Heart left ventricle (tissue), 16 donors: ENCODE results near the gene ZBTB12. TPM values are rescaled to one million over a fixed set of nuclear protein-coding genes. Genes with fewer than 3 reads are reported as not detected.

Source experiments
- ATAC-seq, 4 donors: fragments of 200-7000 bp; cut with Tn5 transposase; one replicate each; pipeline ENCODE4 v1.9.1; 2020 to 2022; ENCODE audit warnings: moderate library complexity in 4 of 4, mild to moderate bottlenecking in 3 of 4, moderate number of reproducible peaks in 1 of 4
- DNase-seq, 5 donors: peaks; one replicate each; pipeline ENCODE4 v3.0.0-alpha.2; 2020
- H3K27ac ChIP-seq, 12 donors: fragments of 200-600 bp; sonication (generic) in 4 of 12; one replicate each; pipeline versions ENCODE4 v1.5.0 to v1.8.0; 2016 to 2022; ENCODE audit warnings: mild to moderate bottlenecking in 2 of 12
- H3K27me3 ChIP-seq, 9 donors: fragments of 200-600 bp; sonication (generic) in 2 of 9; one replicate each; pipeline versions ENCODE4 v1.5.1 to v1.8.0; 2016 to 2022; ENCODE audit warnings: mild to moderate bottlenecking in 3 of 9
- H3K36me3 ChIP-seq, 9 donors: fragments of 200-600 bp; sonication (generic) in 2 of 9; one replicate each; pipeline versions ENCODE4 v1.5.0 to v1.8.0; 2018 to 2022; ENCODE audit warnings: mild to moderate bottlenecking in 2 of 9
- H3K4me1 ChIP-seq, 12 donors: fragments of 200-600 bp; sonication (generic) in 4 of 12; one replicate each; pipeline versions ENCODE4 v1.5.0 to v1.8.0; 2016 to 2022; ENCODE audit warnings: mild to moderate bottlenecking in 3 of 12
- H3K4me3 ChIP-seq, 12 donors: fragments of 200-600 bp; sonication (generic) in 4 of 12; one replicate each; pipeline versions ENCODE4 v1.5.0 to v1.8.0; 2017 to 2022; ENCODE audit warnings: mild to moderate bottlenecking in 9 of 12, moderate library complexity in 4 of 12
- H3K9me3 ChIP-seq, 12 donors: fragments of 200-600 bp; sonication (generic) in 4 of 12; one replicate each; pipeline versions ENCODE4 v1.5.0 to v1.8.0; 2016 to 2022; ENCODE audit warnings: mild to moderate bottlenecking in 1 of 12
- POLR2A ChIP-seq, 2 donors: fragments of 450-650 bp; IDR thresholded peaks; one replicate each; pipeline ENCODE4 v1.6.1; 2017; ENCODE audit warnings: antibody characterized with exemption in 2 of 2, mild to moderate bottlenecking in 2 of 2, moderate library complexity in 2 of 2
- WGBS, 4 donors: extraction: QIAGEN DNeasy Blood & Tissue Kit in 2 of 4; methylation state at CpG; one replicate each; pipeline versions ENCODE4 v1.1.5 to v1.1.7; 2013 to 2018; 5-methylcytosine and 5-hydroxymethylcytosine counted together
- intact Hi-C, 10 donors: fragments of 100-400 bp; cut with DNase I; formaldehyde crosslinking; loops; one replicate each; pipeline versions ENCODE4 v1.11.1 to v1.14.2; 2022
- polyA plus RNA-seq, 2 donors: library from polyadenylated mRNA; stranded (reverse); fragments of 200-250 nt; gene quantifications; one replicate each; pipeline ENCODE4 v1.2.3, GENCODE V29; 2013
- total RNA-seq, 9 donors: library from RNA; depleted of rRNA in 2 of 9; stranded (reverse); fragments of >200 nt in 2 of 9; fragmentation: NEBNext Ultra II Directional in 3 of 9; extraction: Animal tissue kit (Norgen Biotek cat#: 25700) in 3 of 9; gene quantifications; one replicate each; pipeline versions ENCODE4 v1.1.0 to v1.2.4, GENCODE V29; 2016 to 2023
- TF ChIP-seq, protein P1 (sequence below), 12 donors: fragments of 200-600 bp; sonication (generic) in 4 of 12; IDR thresholded peaks; one replicate each; pipeline versions ENCODE4 v1.5.0 to v1.8.0; 2018 to 2022; ENCODE audit warnings: antibody characterized with exemption in 12 of 12, mild to moderate bottlenecking in 5 of 12
- donor health status: ischemic (EF 13 %, LVEDD 7.1; RV severe dilation, severe dysfunction).
- donor health status: healthy with polysubstance abuse.
- donor health status: DM: no; HTN: yes; CAD: no.
- donor health status: DM: no; HTN: no; CAD: no.
- donor health status: ischemic (EF 25% LVEDD 6.9; RV normal size, moderate dysfunction).
- donor health status: ischemic (EF 25% LVEDD 5.7; RV mildly dilated, moderate dysfunction).
- donor health status: healthy.
- donor health status: DM: yes; HTN: yes; CAD: no.
- donor health status: ischemic (EF 35%, LVEDD 5.7; RV mildly dilated, moderate dysfunction).
- donor health status: nonischemic (EF 11% LVEDD 7.7; RV severe dilation, severe dysfunction).
- donor health status: DM: yes; HTN: yes; CAD: no.
- donor health status: PGD.
- donor health status: ischemic (EF 29% LVEDD 5.4; RV normal size, mild dysfunction).
- donor health status: nonischemic (EF 23%, LVEDD 6.1; RV moderate dilation, normal function).

The ZBTB12 gene
- total and polyA plus RNA-seq, 11 donors: 0.99 to 4.3 (median 2.3) TPM

DNA sequence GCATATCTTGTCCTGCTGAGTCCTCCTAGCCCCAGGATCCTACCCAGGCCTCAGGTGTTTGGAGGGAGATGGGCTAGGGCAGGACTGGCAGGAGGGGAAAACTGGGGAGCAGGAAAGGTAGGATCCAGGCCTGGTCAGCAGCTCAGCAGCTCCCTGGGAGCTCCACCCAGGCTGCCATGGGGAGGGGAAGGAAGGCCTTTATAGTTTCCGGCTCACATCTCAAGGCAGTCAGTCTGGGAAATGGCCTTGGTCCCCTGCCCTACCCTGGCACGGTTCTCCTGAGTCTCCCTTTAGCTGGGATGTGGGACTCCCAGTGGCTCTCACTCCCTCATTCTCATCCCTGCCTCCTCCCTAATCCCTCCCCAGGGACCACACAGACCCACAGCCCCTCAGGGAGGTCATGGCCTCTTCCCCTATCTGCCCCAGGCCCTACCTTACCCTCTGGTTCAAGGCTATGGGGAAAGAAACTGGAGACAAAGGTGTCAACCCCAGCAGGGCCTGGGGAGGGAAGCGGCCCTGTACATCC lies 24.7 kb downstream of the ZBTB12 start:
- no peak for ATAC-seq

DNA sequence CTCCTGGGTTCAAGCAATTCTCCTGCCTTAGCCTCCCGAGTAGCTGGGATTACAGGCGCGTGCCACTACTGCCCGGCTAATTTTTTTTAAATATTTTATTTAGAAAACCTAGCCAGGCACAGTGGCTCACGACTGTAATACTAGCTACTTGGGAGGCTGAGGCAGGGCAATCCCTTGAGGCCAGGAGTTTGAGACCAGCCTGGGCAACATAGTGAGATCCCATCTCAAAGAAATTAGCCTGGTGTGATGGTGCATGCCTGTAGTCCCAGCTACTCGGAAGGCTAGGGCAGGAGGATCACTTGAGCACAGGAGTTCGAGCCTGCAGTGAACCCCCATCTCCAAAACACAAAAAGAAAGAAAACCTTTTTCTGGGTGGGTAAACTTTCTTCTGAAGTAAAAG lies 25.5 kb downstream of the ZBTB12 start:
- Histone ChIP-seq H3K4me1 (no peaks in the 10 kb centered on the region), H3K4me3 (no peak overlapping the region), H3K9me3 (no peaks in the 10 kb centered on the region), H3K27me3 (no peaks in the 10 kb centered on the region), H3K36me3 (peaks cover 0 to 22% (median 19%) of the 10 kb centered on the region in 9 donors), H3K27ac (no peak overlapping the region)
- 89 to 93% (median 90%) methylated on average over 7 of the region's 7 CpGs for WGBS, 4 donors
- DNase-seq: no peak
- intact Hi-C loops: loop anchor here in 1 of 10 donors (5.0 kb wide), 1 partner anchor 199 kb away; no protein-coding TSS in a partner anchor
- ATAC-seq: no peak
- TF ChIP-seq POLR2A (IDR thresholded peaks at IDR 0.05): no peak
- TF ChIP-seq, protein P1, sequence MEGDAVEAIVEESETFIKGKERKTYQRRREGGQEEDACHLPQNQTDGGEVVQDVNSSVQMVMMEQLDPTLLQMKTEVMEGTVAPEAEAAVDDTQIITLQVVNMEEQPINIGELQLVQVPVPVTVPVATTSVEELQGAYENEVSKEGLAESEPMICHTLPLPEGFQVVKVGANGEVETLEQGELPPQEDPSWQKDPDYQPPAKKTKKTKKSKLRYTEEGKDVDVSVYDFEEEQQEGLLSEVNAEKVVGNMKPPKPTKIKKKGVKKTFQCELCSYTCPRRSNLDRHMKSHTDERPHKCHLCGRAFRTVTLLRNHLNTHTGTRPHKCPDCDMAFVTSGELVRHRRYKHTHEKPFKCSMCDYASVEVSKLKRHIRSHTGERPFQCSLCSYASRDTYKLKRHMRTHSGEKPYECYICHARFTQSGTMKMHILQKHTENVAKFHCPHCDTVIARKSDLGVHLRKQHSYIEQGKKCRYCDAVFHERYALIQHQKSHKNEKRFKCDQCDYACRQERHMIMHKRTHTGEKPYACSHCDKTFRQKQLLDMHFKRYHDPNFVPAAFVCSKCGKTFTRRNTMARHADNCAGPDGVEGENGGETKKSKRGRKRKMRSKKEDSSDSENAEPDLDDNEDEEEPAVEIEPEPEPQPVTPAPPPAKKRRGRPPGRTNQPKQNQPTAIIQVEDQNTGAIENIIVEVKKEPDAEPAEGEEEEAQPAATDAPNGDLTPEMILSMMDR (IDR thresholded peaks at IDR 0.05): no peak

More for the DNA sequence above, 24.7 kb downstream of the ZBTB12 start:
- intact Hi-C loops: loop anchor here in 1 of 10 donors (5.0 kb wide), 1 partner anchor 200 kb away; no protein-coding TSS in a partner anchor
- TF ChIP-seq, protein P1 (IDR thresholded peaks at IDR 0.05): no peak
- TF ChIP-seq POLR2A (IDR thresholded peaks at IDR 0.05): no peak
- no peak overlapping the region for H3K4me3 ChIP-seq
- no peak overlapping the region for H3K27ac ChIP-seq
- H3K36me3 ChIP-seq: peaks cover 0 to 31% (median 26%) of the 10 kb centered on the region in 9 donors
- no peaks in the 10 kb centered on the region for H3K27me3 ChIP-seq
- 57 to 72% (median 67%) methylated on average over 2 to 3 of the region's 3 CpGs for WGBS, 4 donors
- no peaks in the 10 kb centered on the region for H3K4me1 ChIP-seq
- H3K9me3 ChIP-seq: no peaks in the 10 kb centered on the region
- DNase-seq: no peak

- H3K27ac ChIP-seq: no peak overlapping the region
- no peaks in the 10 kb centered on the region for H3K27me3 ChIP-seq
- DNase-seq (no peak), ATAC-seq (no peak)
- H3K4me1 ChIP-seq: no peaks in the 10 kb centered on the region
- no peak overlapping the region for H3K4me3 ChIP-seq
- H3K36me3 ChIP-seq: peaks cover 0 to 17% (median 14%) of the 10 kb centered on the region in 9 donors
- intact Hi-C loops: loop anchor here in 1 of 10 donors (5.0 kb wide), 1 partner anchor 199 kb away; no protein-coding TSS in a partner anchor
- no peaks in the 10 kb centered on the region for H3K9me3 ChIP-seq
- no peak for TF ChIP-seq POLR2A (IDR thresholded peaks at IDR 0.05)
- TF ChIP-seq, protein P1 (IDR thresholded peaks at IDR 0.05): no peak
- 63 to 78% (median 67%) methylated on average over 5 of the region's 5 CpGs for WGBS, 4 donors
Measured at GRCh38 chr6:31875877-31876276, 26.0 kb downstream of the ZBTB12 start.

DNA sequence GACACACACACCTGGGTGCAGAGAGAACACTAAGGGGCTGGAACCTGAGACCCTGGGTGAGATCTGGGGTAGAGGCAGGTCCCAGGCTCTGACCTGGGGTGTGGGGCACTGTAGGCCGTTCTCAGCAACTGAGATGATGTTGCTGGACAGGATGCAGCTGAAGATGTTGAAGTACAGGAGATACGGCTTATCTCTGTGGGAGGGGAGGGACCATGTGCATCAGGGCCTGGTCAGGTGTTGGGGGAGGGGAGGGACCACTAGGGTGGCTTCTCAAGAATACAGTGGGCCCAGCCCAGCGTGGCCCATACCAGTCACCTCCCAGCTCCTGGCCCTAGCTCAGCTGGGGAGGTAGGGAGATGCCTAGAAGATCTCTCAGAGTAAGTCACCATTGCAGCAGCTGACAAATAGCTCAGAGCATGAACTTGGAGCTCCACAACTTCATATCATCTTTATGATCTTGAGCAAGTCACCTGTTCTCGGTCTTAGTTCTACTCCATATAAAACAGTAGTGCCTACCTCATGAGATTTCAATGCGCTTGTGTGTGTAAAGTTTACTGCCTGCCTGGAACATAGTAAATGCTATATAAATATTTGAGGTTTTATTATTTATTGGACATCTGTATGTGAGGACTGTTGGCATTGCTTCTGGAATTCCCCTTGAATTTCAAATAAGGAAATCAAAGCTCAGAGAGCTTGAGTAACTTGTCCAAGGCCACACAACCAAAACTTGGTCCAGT lies 26.9 kb downstream of the ZBTB12 start:
- H3K4me1 ChIP-seq: no peaks in the 10 kb centered on the region
- 69 to 81% (median 75%) methylated on average over 5 of the region's 5 CpGs for WGBS, 4 donors
- no peak overlapping the region for H3K4me3 ChIP-seq
- peaks cover 0 to 9% (median 5%) of the 10 kb centered on the region in 9 donors for H3K36me3 ChIP-seq
- intact Hi-C loops: loop anchor here in 1 of 10 donors (5.0 kb wide), 1 partner anchor 198 kb away; no protein-coding TSS in a partner anchor
- H3K27me3 ChIP-seq: no peaks in the 10 kb centered on the region
- no peak for ATAC-seq
- no peak for DNase-seq
- TF ChIP-seq, protein P1 (IDR thresholded peaks at IDR 0.05): no peak
- TF ChIP-seq POLR2A (IDR thresholded peaks at IDR 0.05): no peak
- H3K27ac ChIP-seq: no peak overlapping the region
- no peaks in the 10 kb centered on the region for H3K9me3 ChIP-seq
